SU-DHL-6 (cell line): ENCODE data around the gene SPG7.

Experiments used
- EZH2phosphoT487 ChIP-seq: fragments of 200-600 bp; sonication (generic), shearing (Covaris generic); conservative IDR thresholded peaks from 2 replicates; pipeline ENCODE4 v1.6.1; 2018; ENCODE audit warnings: mild to moderate bottlenecking, antibody characterized with exemption, low read length, moderate library complexity, mixed read lengths
- TF ChIP-seq, protein P1 (sequence below): fragments of 200-600 bp; sonication (generic); IDR thresholded peaks from one replicate; pipeline ENCODE4 v1.5.1; 2017; ENCODE audit warnings: antibody characterized with exemption, mild to moderate bottlenecking, low read length, moderate library complexity; ENCODE audit not compliant: insufficient read depth, poor library complexity, severe bottlenecking

DNA sequence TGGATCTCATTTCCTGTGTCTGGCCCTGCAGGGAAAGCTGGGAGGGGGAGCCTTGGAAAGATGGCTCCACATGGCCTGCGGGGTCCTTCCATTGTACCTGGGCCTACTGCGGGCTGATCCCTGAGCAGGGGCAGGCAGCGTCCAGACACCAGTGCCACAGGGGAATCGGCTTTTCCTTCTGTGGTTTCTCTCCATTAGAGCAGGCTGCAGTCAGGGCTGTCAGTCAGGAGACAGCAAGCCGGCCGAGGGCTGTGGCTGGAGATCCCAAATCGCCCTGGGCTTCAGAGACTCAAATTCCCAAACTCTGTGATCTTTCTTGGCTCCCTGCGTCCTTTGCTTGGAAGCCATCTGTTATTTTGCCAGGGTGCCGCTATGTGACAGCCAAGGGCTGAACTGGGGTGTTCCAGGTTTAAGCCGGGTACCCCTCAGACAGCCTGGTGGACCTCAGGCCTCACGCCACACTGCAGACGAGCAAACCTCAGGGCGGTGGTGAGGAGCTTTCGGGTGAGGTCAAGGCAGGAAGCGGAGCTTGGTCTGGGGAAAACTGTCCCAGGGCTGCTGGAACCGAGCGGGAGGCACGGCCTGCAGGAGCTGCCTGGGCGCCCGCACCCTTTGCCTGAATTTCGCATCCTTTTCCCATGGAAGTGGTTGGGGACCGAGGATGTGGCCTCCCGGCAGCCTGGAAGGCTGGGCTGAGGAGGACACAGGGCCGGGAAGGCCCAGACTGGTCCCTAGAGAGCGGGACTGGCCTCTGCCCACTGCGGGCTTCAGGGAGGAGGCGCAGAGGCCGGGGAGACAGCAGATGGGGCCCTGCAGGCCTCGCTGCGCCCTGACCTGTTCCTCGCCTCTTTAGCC lies 65.8 kb downstream of the SPG7 start:
- TF ChIP-seq, protein P1, sequence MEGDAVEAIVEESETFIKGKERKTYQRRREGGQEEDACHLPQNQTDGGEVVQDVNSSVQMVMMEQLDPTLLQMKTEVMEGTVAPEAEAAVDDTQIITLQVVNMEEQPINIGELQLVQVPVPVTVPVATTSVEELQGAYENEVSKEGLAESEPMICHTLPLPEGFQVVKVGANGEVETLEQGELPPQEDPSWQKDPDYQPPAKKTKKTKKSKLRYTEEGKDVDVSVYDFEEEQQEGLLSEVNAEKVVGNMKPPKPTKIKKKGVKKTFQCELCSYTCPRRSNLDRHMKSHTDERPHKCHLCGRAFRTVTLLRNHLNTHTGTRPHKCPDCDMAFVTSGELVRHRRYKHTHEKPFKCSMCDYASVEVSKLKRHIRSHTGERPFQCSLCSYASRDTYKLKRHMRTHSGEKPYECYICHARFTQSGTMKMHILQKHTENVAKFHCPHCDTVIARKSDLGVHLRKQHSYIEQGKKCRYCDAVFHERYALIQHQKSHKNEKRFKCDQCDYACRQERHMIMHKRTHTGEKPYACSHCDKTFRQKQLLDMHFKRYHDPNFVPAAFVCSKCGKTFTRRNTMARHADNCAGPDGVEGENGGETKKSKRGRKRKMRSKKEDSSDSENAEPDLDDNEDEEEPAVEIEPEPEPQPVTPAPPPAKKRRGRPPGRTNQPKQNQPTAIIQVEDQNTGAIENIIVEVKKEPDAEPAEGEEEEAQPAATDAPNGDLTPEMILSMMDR: no peak
- no peak for TF ChIP-seq EZH2phosphoT487
